IgD-negative memory B cell (primary cell): Measurements from ENCODE around the gene HIBCH. TPM values are rescaled to one million over a fixed set of nuclear protein-coding genes. Genes with fewer than 3 reads are reported as not detected.
A peak's percentile ranks its signal among the peaks of the same experiment; 100 is the strongest.
"Not testable (repeated sequence)": the region's sequence is repeated elsewhere in the genome, so short reads cannot be mapped to it uniquely, and the experiment has no call there.

Experiments
- H3K27ac Mint-ChIP-seq, 3 donors: one replicate each; pipeline ENCODE4 v1.8.0; 2020 to 2022; ENCODE audit warnings: mild to moderate bottlenecking in 3 of 3, mixed read lengths in 3 of 3, moderate library complexity in 1 of 3
- H3K27me3 Mint-ChIP-seq: one replicate; pipeline ENCODE4 v1.8.0; 2021; ENCODE audit warnings: mixed read lengths
- H3K36me3 Mint-ChIP-seq: one replicate; pipeline ENCODE4 v1.8.0; 2020; ENCODE audit warnings: mild to moderate bottlenecking, mixed read lengths
- H3K4me1 Mint-ChIP-seq, 3 donors: one replicate each; pipeline ENCODE4 v1.8.0; 2020 to 2022; ENCODE audit warnings: mixed read lengths in 3 of 3, mild to moderate bottlenecking in 1 of 3
- H3K4me3 Mint-ChIP-seq, 4 donors: one replicate each; pipeline ENCODE4 v1.8.0; 2020 to 2022; ENCODE audit warnings: mild to moderate bottlenecking in 4 of 4, mixed read lengths in 4 of 4, moderate library complexity in 3 of 4
- H3K9me3 Mint-ChIP-seq, 3 donors: one replicate each; pipeline ENCODE4 v1.8.0; 2020 to 2021; ENCODE audit warnings: mixed read lengths in 3 of 3, mild to moderate bottlenecking in 1 of 3
- polyA plus RNA-seq: library from polyadenylated mRNA; unstranded; fragments of 300-500 nt; fragmentation: Illumina TruSeq; gene quantifications from one replicate; pipeline ENCODE4 v1.2.3, GENCODE V29; 2021

Gene HIBCH
- polyA plus RNA-seq, 1 donor from 2014 or later, result 22.5 TPM

DNA sequence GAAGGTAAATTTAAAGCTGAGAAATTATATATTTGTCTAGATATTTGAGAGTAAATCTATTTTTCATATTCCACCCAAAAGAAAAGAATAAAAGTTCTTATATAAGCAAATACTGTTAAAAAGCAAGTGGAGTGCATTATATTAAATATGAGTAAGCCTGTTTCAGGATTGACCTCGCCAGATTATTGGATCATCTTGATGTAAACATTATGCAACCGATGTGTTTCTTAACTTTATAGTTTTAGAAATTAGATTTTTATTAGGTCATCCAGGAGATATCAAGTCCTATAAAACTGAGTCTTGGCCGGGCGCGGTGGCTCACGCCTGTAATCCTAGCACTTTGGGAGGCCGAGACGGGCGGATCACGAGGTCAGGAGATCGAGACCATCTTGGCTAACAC lies 156.8 kb downstream of the HIBCH start:
- H3K4me1 Mint-ChIP-seq, result peaks cover 1 to 3% (median 3%) of the 10 kb centered on the region in 3 donors
- no peak overlapping the region for H3K4me3 Mint-ChIP-seq
- no peak overlapping the region for H3K27ac Mint-ChIP-seq
- H3K27me3 Mint-ChIP-seq, result no peaks in the 10 kb centered on the region
- peaks cover 0 to 5% (median 3%) of the 10 kb centered on the region in 3 donors for H3K9me3 Mint-ChIP-seq
- H3K36me3 Mint-ChIP-seq, result no peaks in the 10 kb centered on the region

DNA sequence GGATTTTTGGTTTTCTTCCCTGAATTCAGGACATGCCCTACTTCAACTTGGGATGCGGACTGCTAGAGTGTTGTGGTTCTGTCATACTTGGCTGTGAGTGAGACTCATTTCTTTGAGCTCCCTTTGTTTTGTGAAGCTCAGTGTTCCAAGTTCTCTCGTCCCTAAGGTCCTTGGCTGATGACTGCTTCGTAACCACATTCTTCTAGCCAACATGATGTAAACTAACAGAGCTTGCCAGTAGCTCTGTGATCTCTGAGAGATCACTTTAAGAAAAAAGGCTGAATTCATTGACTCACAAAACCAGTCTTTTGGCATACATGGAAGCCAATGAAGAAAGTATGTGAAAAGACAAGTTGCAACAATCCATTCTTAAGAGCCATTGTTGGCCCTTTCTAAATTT lies 160.2 kb downstream of the HIBCH start:
- no peak overlapping the region for H3K27ac Mint-ChIP-seq
- H3K36me3 Mint-ChIP-seq, result no peaks in the 10 kb centered on the region
- H3K27me3 Mint-ChIP-seq, result peaks cover 1% of the 10 kb centered on the region
- no peak overlapping the region for H3K4me3 Mint-ChIP-seq
- H3K4me1 Mint-ChIP-seq, result peaks cover 2 to 6% (median 6%) of the 10 kb centered on the region in 3 donors
- H3K9me3 Mint-ChIP-seq, result no peaks in the 10 kb centered on the region

DNA sequence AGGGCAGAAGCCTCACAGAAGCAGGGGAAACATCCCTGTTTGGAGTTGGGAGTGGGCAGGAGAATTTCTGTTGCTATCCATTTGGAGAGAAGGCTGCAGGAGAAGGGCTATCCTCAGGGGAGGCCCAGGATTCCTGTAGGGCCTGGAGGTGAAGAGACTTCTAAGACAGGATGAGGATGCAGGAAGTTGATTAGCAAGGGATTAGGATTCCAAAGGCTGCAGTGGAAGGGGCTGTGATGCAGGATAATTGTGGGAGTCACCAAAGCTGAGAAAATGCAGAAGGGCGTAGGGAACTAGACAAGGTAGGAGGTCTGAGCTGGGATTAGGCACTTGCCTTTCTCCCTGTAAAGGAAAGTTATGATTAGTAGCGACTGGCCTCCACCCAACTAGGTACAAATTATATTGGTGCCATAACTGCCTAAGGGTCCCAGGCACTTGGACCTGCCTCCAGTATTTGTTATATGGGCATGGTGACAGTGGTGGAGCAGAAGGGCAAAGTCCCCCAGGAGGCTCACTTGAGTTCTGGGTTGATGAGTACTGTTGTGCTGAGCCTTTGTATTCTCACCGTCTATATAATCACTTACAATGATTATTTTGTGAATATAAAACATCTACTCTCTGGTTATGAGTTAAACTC lies 160.7 kb downstream of the HIBCH start:
- peak overlapping the region in 2 of 3 donors; percentile 18 to 39 for H3K27ac Mint-ChIP-seq
- H3K4me1 Mint-ChIP-seq, result peaks cover 2 to 6% (median 6%) of the 10 kb centered on the region in 3 donors
- no peaks in the 10 kb centered on the region for H3K9me3 Mint-ChIP-seq
- peak overlapping the region in 1 of 4 donors; percentile 31 for H3K4me3 Mint-ChIP-seq
- peaks cover 1% of the 10 kb centered on the region for H3K27me3 Mint-ChIP-seq
- H3K36me3 Mint-ChIP-seq, result no peaks in the 10 kb centered on the region

- H3K4me1 Mint-ChIP-seq, H3K27me3 Mint-ChIP-seq, H3K9me3 Mint-ChIP-seq, H3K36me3 Mint-ChIP-seq: not testable (repeated sequence)
- Mint-ChIP-seq H3K4me3 (peak overlapping the region in 1 of 4 donors; percentile 52), H3K27ac (peak overlapping the region in 2 of 3 donors; percentile 44 to 67)
Observed at GRCh38 chr2:190157613-190158528, 161.8 kb downstream of the HIBCH start.

DNA sequence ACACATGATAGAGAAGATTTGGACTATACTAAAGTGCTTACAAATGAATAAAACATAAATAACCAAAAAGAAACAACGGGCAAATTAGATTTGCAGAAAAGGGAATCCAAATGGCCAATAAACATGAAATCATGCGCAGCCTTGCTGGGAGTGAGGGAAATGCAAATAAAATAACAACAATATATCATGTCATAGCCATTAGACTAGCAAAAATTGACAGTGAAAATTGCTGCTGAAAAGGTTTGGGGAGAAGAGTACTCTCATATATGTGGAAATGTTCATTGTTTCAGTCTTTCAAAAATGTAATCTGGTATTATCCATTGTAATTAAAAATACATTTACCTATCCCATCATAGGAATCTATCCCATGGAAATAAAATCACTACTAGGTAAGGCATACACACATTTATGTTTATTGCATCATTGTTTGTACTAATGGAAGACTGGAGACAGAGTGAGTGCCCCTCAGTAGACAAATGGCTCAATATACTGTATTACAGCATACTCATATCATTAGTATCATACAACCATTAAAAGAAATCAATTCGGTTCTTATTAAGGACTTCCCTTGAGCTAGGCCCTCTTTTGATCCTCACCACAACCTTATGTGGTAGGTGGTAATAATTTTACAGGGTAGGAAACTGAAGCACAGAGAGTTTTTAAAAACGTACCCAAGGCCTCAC lies 163.0 kb downstream of the HIBCH start:
- H3K4me1 Mint-ChIP-seq, result peaks cover 2 to 6% (median 6%) of the 10 kb centered on the region in 3 donors
- peaks cover 1% of the 10 kb centered on the region for H3K27me3 Mint-ChIP-seq
- no peak overlapping the region for H3K4me3 Mint-ChIP-seq
- H3K9me3 Mint-ChIP-seq, result peaks cover 0 to 2% (median 0%) of the 10 kb centered on the region in 3 donors
- H3K36me3 Mint-ChIP-seq, result no peaks in the 10 kb centered on the region
- H3K27ac Mint-ChIP-seq, result no peak overlapping the region

Other genes starting within 250 kb of the HIBCH start
- gene INPP1, start 23.8 kb upstream of the HIBCH start, polyA plus RNA-seq, result 2.7 TPM
- gene MFSD6, start 88.5 kb upstream of the HIBCH start, polyA plus RNA-seq, result 10.4 TPM
- 5.5 TPM for gene NEMP2, start 214.9 kb upstream of the HIBCH start, polyA plus RNA-seq